ENCODE measurements around the gene KCNMA1. TPM values are rescaled to one million over a fixed set of nuclear protein-coding genes. Genes with fewer than 3 reads are reported as not detected.

The KCNMA1 gene
- total RNA-seq, 1 donor = 77.8 TPM

DNA sequence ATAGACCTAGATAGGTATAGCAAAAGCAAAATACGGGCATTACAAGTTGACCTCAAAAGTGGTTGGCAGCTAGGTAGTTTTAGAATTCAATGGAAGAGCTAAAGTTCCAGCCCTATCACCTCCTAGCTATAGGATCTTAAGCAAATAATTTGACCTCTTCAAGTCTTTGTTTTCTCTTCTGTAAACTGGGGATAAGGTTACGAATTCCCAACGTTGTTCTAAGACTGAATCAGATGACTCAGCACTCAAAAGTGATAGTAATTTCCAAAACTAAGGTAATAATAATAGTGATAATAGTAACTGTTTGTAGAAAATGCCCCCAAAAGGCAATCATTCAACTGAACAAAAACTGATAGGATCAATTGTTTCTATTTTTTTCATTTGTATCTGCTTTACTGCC, 445.2 kb downstream of the KCNMA1 start:
- no peaks in the 10 kb centered on the region for H3K79me2 ChIP-seq (ENCODE audit: insufficient read depth, low read length)
- peaks cover 25% of the 10 kb centered on the region for H3K4me1 ChIP-seq (ENCODE audit: insufficient read depth, low read length)
- no peaks in the 10 kb centered on the region for H3K27me3 ChIP-seq (ENCODE audit: insufficient read depth, low read length)
- no peak overlapping the region for H2AFZ ChIP-seq (ENCODE audit: low read length)
- no peaks in the 10 kb centered on the region for H4K20me1 ChIP-seq (ENCODE audit: insufficient read depth, low read length)
- DNase-seq (ENCODE audit: insufficient read length, low spot score, missing footprints) = no peak
- H3K4me2 ChIP-seq (ENCODE audit: insufficient read depth, low read length) = no peak overlapping the region
- no peaks in the 10 kb centered on the region for H3K36me3 ChIP-seq (ENCODE audit: insufficient read depth, low read length)
- H3K27ac ChIP-seq (ENCODE audit: low read depth, low read length) = no peak overlapping the region
- TF ChIP-seq, protein P1, sequence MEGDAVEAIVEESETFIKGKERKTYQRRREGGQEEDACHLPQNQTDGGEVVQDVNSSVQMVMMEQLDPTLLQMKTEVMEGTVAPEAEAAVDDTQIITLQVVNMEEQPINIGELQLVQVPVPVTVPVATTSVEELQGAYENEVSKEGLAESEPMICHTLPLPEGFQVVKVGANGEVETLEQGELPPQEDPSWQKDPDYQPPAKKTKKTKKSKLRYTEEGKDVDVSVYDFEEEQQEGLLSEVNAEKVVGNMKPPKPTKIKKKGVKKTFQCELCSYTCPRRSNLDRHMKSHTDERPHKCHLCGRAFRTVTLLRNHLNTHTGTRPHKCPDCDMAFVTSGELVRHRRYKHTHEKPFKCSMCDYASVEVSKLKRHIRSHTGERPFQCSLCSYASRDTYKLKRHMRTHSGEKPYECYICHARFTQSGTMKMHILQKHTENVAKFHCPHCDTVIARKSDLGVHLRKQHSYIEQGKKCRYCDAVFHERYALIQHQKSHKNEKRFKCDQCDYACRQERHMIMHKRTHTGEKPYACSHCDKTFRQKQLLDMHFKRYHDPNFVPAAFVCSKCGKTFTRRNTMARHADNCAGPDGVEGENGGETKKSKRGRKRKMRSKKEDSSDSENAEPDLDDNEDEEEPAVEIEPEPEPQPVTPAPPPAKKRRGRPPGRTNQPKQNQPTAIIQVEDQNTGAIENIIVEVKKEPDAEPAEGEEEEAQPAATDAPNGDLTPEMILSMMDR (IDR thresholded peaks at IDR 0.05; ENCODE audit: extremely low read depth, low read depth, low read length) = no peak
- no peak overlapping the region for H3K4me3 ChIP-seq (ENCODE audit: insufficient read depth, low read length)
- H3K9me3 ChIP-seq (ENCODE audit: low read depth, low read length) = no peaks in the 10 kb centered on the region

GRCh38 chr10:77191324-77192049, 446.1 kb downstream of the KCNMA1 start:
- H3K27me3 ChIP-seq (ENCODE audit: insufficient read depth, low read length) = no peaks in the 10 kb centered on the region
- H3K27ac ChIP-seq (ENCODE audit: low read depth, low read length) = no peak overlapping the region
- no peak for DNase-seq (ENCODE audit: insufficient read length, low spot score, missing footprints)
- peaks cover 21% of the 10 kb centered on the region for H3K4me1 ChIP-seq (ENCODE audit: insufficient read depth, low read length)
- no peak overlapping the region for H3K4me3 ChIP-seq (ENCODE audit: insufficient read depth, low read length)
- H3K9me3 ChIP-seq (ENCODE audit: low read depth, low read length) = no peaks in the 10 kb centered on the region
- TF ChIP-seq, protein P1 (IDR thresholded peaks at IDR 0.05; ENCODE audit: extremely low read depth, low read depth, low read length) = no peak
- H3K79me2 ChIP-seq (ENCODE audit: insufficient read depth, low read length) = no peaks in the 10 kb centered on the region
- H3K36me3 ChIP-seq (ENCODE audit: insufficient read depth, low read length) = no peaks in the 10 kb centered on the region
- no peaks in the 10 kb centered on the region for H4K20me1 ChIP-seq (ENCODE audit: insufficient read depth, low read length)
- H2AFZ ChIP-seq (ENCODE audit: low read length) = no peak overlapping the region
- no peak overlapping the region for H3K4me2 ChIP-seq (ENCODE audit: insufficient read depth, low read length)

DNA sequence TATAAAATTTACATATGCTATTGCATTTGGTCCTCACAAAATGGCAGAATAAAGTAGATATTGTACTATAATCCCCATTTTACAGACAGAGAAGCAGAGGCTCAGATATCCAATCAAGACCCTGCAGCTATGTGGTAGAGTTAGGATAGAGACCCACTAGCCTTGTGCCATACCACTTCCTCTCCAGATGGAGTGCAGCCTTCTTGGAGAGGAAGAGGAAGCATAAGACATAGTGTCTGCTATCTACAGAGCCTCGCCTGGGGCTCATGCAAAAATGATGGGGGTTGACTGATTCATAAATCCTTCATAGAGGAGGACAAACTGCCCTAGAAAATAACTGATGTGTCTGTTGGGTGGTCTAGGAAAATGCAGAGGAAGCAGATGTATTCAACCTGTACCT, 447.3 kb downstream of the KCNMA1 start:
- H3K4me3 ChIP-seq (ENCODE audit: insufficient read depth, low read length) = no peak overlapping the region
- H2AFZ ChIP-seq (ENCODE audit: low read length) = no peak overlapping the region
- peaks cover 14% of the 10 kb centered on the region for H3K4me1 ChIP-seq (ENCODE audit: insufficient read depth, low read length)
- H3K27me3 ChIP-seq (ENCODE audit: insufficient read depth, low read length) = no peaks in the 10 kb centered on the region
- H3K9me3 ChIP-seq (ENCODE audit: low read depth, low read length) = no peaks in the 10 kb centered on the region
- H4K20me1 ChIP-seq (ENCODE audit: insufficient read depth, low read length) = no peaks in the 10 kb centered on the region
- TF ChIP-seq, protein P1 (IDR thresholded peaks at IDR 0.05; ENCODE audit: extremely low read depth, low read depth, low read length) = no peak
- no peaks in the 10 kb centered on the region for H3K36me3 ChIP-seq (ENCODE audit: insufficient read depth, low read length)
- no peak for DNase-seq (ENCODE audit: insufficient read length, low spot score, missing footprints)
- no peaks in the 10 kb centered on the region for H3K79me2 ChIP-seq (ENCODE audit: insufficient read depth, low read length)
- no peak overlapping the region for H3K4me2 ChIP-seq (ENCODE audit: insufficient read depth, low read length)
- H3K27ac ChIP-seq (ENCODE audit: low read depth, low read length) = no peak overlapping the region

GRCh38 chr10:77189520-77189919, 448.1 kb downstream of the KCNMA1 start:
- no peaks in the 10 kb centered on the region for H3K9me3 ChIP-seq (ENCODE audit: low read depth, low read length)
- no peak overlapping the region for H3K4me2 ChIP-seq (ENCODE audit: insufficient read depth, low read length)
- H3K4me3 ChIP-seq (ENCODE audit: insufficient read depth, low read length) = no peak overlapping the region
- H2AFZ ChIP-seq (ENCODE audit: low read length) = no peak overlapping the region
- no peak for DNase-seq (ENCODE audit: insufficient read length, low spot score, missing footprints)
- H4K20me1 ChIP-seq (ENCODE audit: insufficient read depth, low read length) = no peaks in the 10 kb centered on the region
- no peaks in the 10 kb centered on the region for H3K79me2 ChIP-seq (ENCODE audit: insufficient read depth, low read length)
- no peaks in the 10 kb centered on the region for H3K36me3 ChIP-seq (ENCODE audit: insufficient read depth, low read length)
- TF ChIP-seq, protein P1 (IDR thresholded peaks at IDR 0.05; ENCODE audit: extremely low read depth, low read depth, low read length) = no peak
- H3K27me3 ChIP-seq (ENCODE audit: insufficient read depth, low read length) = no peaks in the 10 kb centered on the region
- H3K4me1 ChIP-seq (ENCODE audit: insufficient read depth, low read length) = peaks cover 6% of the 10 kb centered on the region
- no peak overlapping the region for H3K27ac ChIP-seq (ENCODE audit: low read depth, low read length)

Measured in osteoblast (primary cell).